Right renal pelvis (tissue), 4 donors: Measurements from ENCODE around the gene PHF21A. TPM values are rescaled to one million over a fixed set of nuclear protein-coding genes. Genes with fewer than 3 reads are reported as not detected.
"Not testable (repeated sequence)": the region's sequence is repeated elsewhere in the genome, so short reads cannot be mapped to it uniquely, and the experiment has no call there.

Experiments
- DNase-seq, 4 donors: peaks; one replicate each; pipeline ENCODE4 v3.0.0-alpha.2; 2013; ENCODE audit warnings: low read depth in 4 of 4, low spot score in 3 of 4, missing footprints in 1 of 4
- polyA plus RNA-seq, 4 donors: library from polyadenylated mRNA; unstranded; fragments of 120-200 nt; gene quantifications; one replicate each; pipeline ENCODE4 v1.2.1, GENCODE V29; 2013; ENCODE audit not compliant: insufficient read length in 4 of 4

PHF21A gene
- polyA plus RNA-seq, 4 donors, result 41.5 to 52.2 (median 49.9) TPM

- no peak for DNase-seq
These were observed 75.4 kb downstream of the PHF21A start for GRCh38 chr11:46045811-46046210.

GRCh38 chr11:46044601-46045000 is 76.7 kb downstream of the PHF21A start:
- DNase-seq, result no peak

GRCh38 chr11:46039990-46040389 is 81.3 kb downstream of the PHF21A start:
- DNase-seq, result no peak

GRCh38 chr11:46038529-46038928 is 82.7 kb downstream of the PHF21A start:
- DNase-seq, result no peak

GRCh38 chr11:46036969-46037368 is 84.3 kb downstream of the PHF21A start:
- no peak for DNase-seq

- DNase-seq, result no peak
These were observed 85.2 kb downstream of the PHF21A start for GRCh38 chr11:46036009-46036408.

- DNase-seq, result no peak
These were observed 87.2 kb downstream of the PHF21A start for GRCh38 chr11:46034041-46034440.

GRCh38 chr11:46026606-46027293 is 94.5 kb downstream of the PHF21A start:
- DNase-seq, result no peak

- DNase-seq, result no peak
These were observed 101.1 kb downstream of the PHF21A start for GRCh38 chr11:46020084-46020599.

GRCh38 chr11:46018651-46019050 is 102.6 kb downstream of the PHF21A start:
- no peak for DNase-seq

- DNase-seq, result no peak
These were observed 103.9 kb downstream of the PHF21A start for GRCh38 chr11:46017341-46017740.

GRCh38 chr11:46015941-46016340 is 105.3 kb downstream of the PHF21A start:
- no peak for DNase-seq

- DNase-seq, result not testable (repeated sequence)
These were observed 107.1 kb downstream of the PHF21A start for GRCh38 chr11:46014168-46014567.

GRCh38 chr11:46012185-46012584 is 109.1 kb downstream of the PHF21A start:
- DNase-seq, result no peak

- no peak for DNase-seq
These were observed 111.2 kb downstream of the PHF21A start for GRCh38 chr11:46010100-46010499.

GRCh38 chr11:46009647-46010046 is 111.6 kb downstream of the PHF21A start:
- DNase-seq, result no peak

- peak; percentile 47 to 61 (median 58) for DNase-seq
These were observed 114.7 kb downstream of the PHF21A start for GRCh38 chr11:46006418-46007070.

GRCh38 chr11:46003572-46003971 is 117.7 kb downstream of the PHF21A start:
- DNase-seq, result no peak

GRCh38 chr11:46002189-46002588 is 119.1 kb downstream of the PHF21A start:
- no peak for DNase-seq

- DNase-seq, result no peak
These were observed 119.8 kb downstream of the PHF21A start for GRCh38 chr11:46001448-46001914.

GRCh38 chr11:45997599-45997998 is 123.7 kb downstream of the PHF21A start:
- DNase-seq, result no peak

- DNase-seq, result no peak
These were observed 125.9 kb downstream of the PHF21A start for GRCh38 chr11:45995342-45995734.
